GM12878 (cell line): Measurements from ENCODE around the gene CDCA8. TPM values are rescaled to one million over a fixed set of nuclear protein-coding genes. Genes with fewer than 3 reads are reported as not detected.

Experiments
- ATAC-seq: fragments of 200-7000 bp; cut with Tn5 transposase; 3 replicates; pipeline ENCODE4 v1.9.1; 2020; ENCODE audit warnings: mild to moderate bottlenecking, moderate library complexity
- BruUV-seq: library from RNA; stranded (reverse); fragments of 400-500 nt; replicated peaks from 2 replicates; lab custom pipeline; 2021; lab: Mats Ljungman, UMichigan
- CTCF ChIA-PET: fragments of 300-600 bp; sonication (Branson Sonifier 250); formaldehyde crosslinking; extraction: SDS; loops from one replicate; lab custom pipeline; 2021; ENCODE audit warnings: inconsistent platforms; lab: Yijun Ruan, JAX
- POLR2A ChIA-PET: fragments of 350-600 bp; formaldehyde crosslinking; extraction: SDS; loops from one replicate; lab custom pipeline; 2021; ENCODE audit warnings: inconsistent platforms; lab: Charles Lee
- RAD21 ChIA-PET: fragments of 300-600 bp; sonication (Branson Sonifier 250); formaldehyde crosslinking; loops from one replicate; lab custom pipeline; 2023; ENCODE audit warnings: antibody characterized with exemption; ENCODE audit not compliant: unreplicated experiment; lab: Charles Lee
- SMC1A ChIA-PET: fragments of 300-600 bp; sonication (Branson Sonifier 250); formaldehyde crosslinking; loops from one replicate; lab custom pipeline; 2023; ENCODE audit not compliant: unreplicated experiment, uncharacterized antibody; lab: Charles Lee
- DNase-seq: peaks from one replicate; pipeline ENCODE4 v3.0.0-alpha.2; 2011; ENCODE audit warnings: low read depth, low spot score
- FAIRE-seq: peaks from 3 replicates; lab custom pipeline; 2011; peaks lifted over from hg19 to GRCh38; lab: Jason Lieb, UNC
- H2AFZ ChIP-seq: 2 replicates; pipeline ENCODE4 v1.6.0; 2011; ENCODE audit warnings: low read depth, low read length, control low read depth; ENCODE audit not compliant: control insufficient read depth
- H3K27ac ChIP-seq: 2 replicates; pipeline ENCODE4 v1.5.1; 2011; ENCODE audit warnings: control low read depth; ENCODE audit not compliant: control insufficient read depth, insufficient read depth
- H3K27me3 ChIP-seq, 2 experiments: replicated peaks in 1 of 2; 2 replicates each; pipeline versions ENCODE4 v1.6.0 to v1.6.1; 2011; ENCODE audit warnings: low read length in 1 of 2; ENCODE audit not compliant: control insufficient read depth in 2 of 2, insufficient read depth in 2 of 2
- H3K36me3 ChIP-seq, 2 experiments: 2 replicates each; pipeline ENCODE4 v1.5.1; 2011; ENCODE audit warnings: low read length in 1 of 2; ENCODE audit not compliant: control insufficient read depth in 2 of 2, insufficient read depth in 2 of 2
- H3K4me1 ChIP-seq: 2 replicates; pipeline ENCODE4 v1.6.1; 2011; ENCODE audit warnings: mild to moderate bottlenecking, low read length, moderate library complexity, mixed read lengths; ENCODE audit not compliant: control insufficient read depth, insufficient read depth
- H3K4me2 ChIP-seq: 2 replicates; pipeline ENCODE4 v1.6.0; 2011; ENCODE audit warnings: control low read depth; ENCODE audit not compliant: control insufficient read depth, insufficient read depth
- H3K4me3 ChIP-seq: fragments of 200-600 bp; sonication (generic); 2 replicates; pipeline ENCODE4 v1.5.1; 2016
- H3K79me2 ChIP-seq: 2 replicates; pipeline ENCODE4 v1.6.0; 2011; ENCODE audit warnings: low read length; ENCODE audit not compliant: control insufficient read depth, insufficient read depth
- H3K9ac ChIP-seq: 2 replicates; pipeline ENCODE4 v1.8.0; 2011; ENCODE audit warnings: low read length, control low read depth, mixed read lengths; ENCODE audit not compliant: control insufficient read depth, insufficient read depth
- H3K9me3 ChIP-seq: replicated peaks from 3 replicates; pipeline ENCODE4 v1.5.1; 2011; ENCODE audit warnings: mild to moderate bottlenecking, low read length; ENCODE audit not compliant: control insufficient read depth, insufficient read depth
- H4K20me1 ChIP-seq: 2 replicates; pipeline ENCODE4 v1.6.0; 2011; ENCODE audit not compliant: control insufficient read depth, insufficient read depth
- ATF3 ChIP-seq: IDR thresholded peaks from 2 replicates; pipeline ENCODE4 v1.6.1; 2011; ENCODE audit warnings: low read depth, mild to moderate bottlenecking, low read length, moderate library complexity, borderline replicate concordance; ENCODE audit errors: extremely low read depth
- BHLHE40 ChIP-seq, 2 experiments: fragments of 450-650 bp in 1 of 2; IDR thresholded peaks; 2 replicates each; pipeline ENCODE4 v1.6.1; 2011 to 2017; ENCODE audit warnings: low read depth in 2 of 2, borderline replicate concordance in 1 of 2, improper control_type of control experiment in 1 of 2, low read length in 1 of 2, mild to moderate bottlenecking in 1 of 2
- E2F8 ChIP-seq: fragments of 450-650 bp; IDR thresholded peaks from 2 replicates; pipeline ENCODE4 v1.6.1; 2018; ENCODE audit warnings: mild to moderate bottlenecking, low read depth, moderate library complexity; ENCODE audit not compliant: partially characterized antibody
- FOXM1 ChIP-seq: IDR thresholded peaks from 2 replicates; pipeline ENCODE4 v1.6.1; 2012; ENCODE audit warnings: low read depth, mild to moderate bottlenecking, inconsistent platforms, low read length, moderate library complexity
- GABPA ChIP-seq: IDR thresholded peaks from 2 replicates; pipeline ENCODE4 v1.6.1; 2014; ENCODE audit warnings: antibody characterized with exemption, low read depth, mild to moderate bottlenecking, inconsistent platforms
- JUNB ChIP-seq: IDR thresholded peaks from 2 replicates; pipeline ENCODE4 v1.6.1; 2016; ENCODE audit warnings: antibody characterized with exemption, mild to moderate bottlenecking
- MEF2B ChIP-seq: fragments of 450-650 bp; IDR thresholded peaks from 2 replicates; pipeline ENCODE4 v1.6.1; 2018; ENCODE audit warnings: mild to moderate bottlenecking, moderate library complexity; ENCODE audit not compliant: partially characterized antibody, poor library complexity, severe bottlenecking
- MLLT1 ChIP-seq: fragments of 450-650 bp; IDR thresholded peaks from 2 replicates; pipeline ENCODE4 v1.6.1; 2016; ENCODE audit warnings: mild to moderate bottlenecking
- NRF1 ChIP-seq: conservative IDR thresholded peaks from 2 replicates; pipeline ENCODE4 v1.6.1; 2011; ENCODE audit warnings: mild to moderate bottlenecking, low read depth, low read length, improper control_type of control experiment
- POLR2A ChIP-seq: IDR thresholded peaks from 2 replicates; pipeline ENCODE4 v1.6.1; 2011; ENCODE audit warnings: low read depth, mild to moderate bottlenecking, low read length
- RFX5 ChIP-seq: IDR thresholded peaks from 2 replicates; pipeline ENCODE4 v1.6.1; 2011; ENCODE audit warnings: low read depth, low read length, improper control_type of control experiment
- SKIL ChIP-seq: fragments of 450-650 bp; IDR thresholded peaks from 2 replicates; pipeline ENCODE4 v1.6.1; 2017; ENCODE audit warnings: mild to moderate bottlenecking, low read depth, inconsistent platforms; ENCODE audit not compliant: poor library complexity, severe bottlenecking
- SREBF1 ChIP-seq: IDR thresholded peaks from 2 replicates; pipeline ENCODE4 v1.6.1; 2012; ENCODE audit warnings: mild to moderate bottlenecking, low read length
- SUZ12 ChIP-seq: fragments of 200-600 bp; sonication (generic); IDR thresholded peaks from one replicate; pipeline ENCODE4 v1.6.1; 2018; ENCODE audit warnings: antibody characterized with exemption, mild to moderate bottlenecking; ENCODE audit not compliant: unreplicated experiment
- TAF1 ChIP-seq: IDR thresholded peaks from 2 replicates; pipeline ENCODE4 v1.6.1; 2011; ENCODE audit warnings: mild to moderate bottlenecking, low read depth, low read length, borderline replicate concordance
- TCF7 ChIP-seq: IDR thresholded peaks from 2 replicates; pipeline ENCODE4 v1.6.1; 2014; ENCODE audit warnings: antibody characterized with exemption, borderline replicate concordance
- WGBS: methylation state at CpG from one replicate; pipeline ENCODE4 v1.1.6; 2016; ENCODE audit warnings: low lambda C conversion rate; ENCODE audit not compliant: insufficient replicate concordance, insufficient coverage; ENCODE audit errors: missing lambda C conversion rate; 5-methylcytosine and 5-hydroxymethylcytosine counted together
- in situ Hi-C: fragments of 300-500 bp; cut with MboI; formaldehyde crosslinking; loops from 9 replicates; pipeline ENCODE4 v1.14.3; 2018; ENCODE audit warnings: mixed read lengths
- intact Hi-C: fragments of 100-400 bp; cut with micrococcal nuclease; formaldehyde crosslinking; loops from one replicate; pipeline ENCODE4 v1.14.2; 2022; ENCODE audit not compliant: unreplicated experiment
- polyA plus RNA-seq, 11 experiments: library from polyadenylated mRNA; depleted of rRNA in 4 of 11; unstranded in 6 of 11; stranded (reverse) in 5 of 11; fragments of >200 nt; fragmentation: Nextera tagmentation in 4 of 11; fragmentation: Illumina TruSeq in 1 of 11; extraction: Ambion mirVana in 4 of 11; extraction: Trizol in 1 of 11; gene quantifications; 1 replicate in 1 of 11; 2 replicates in 10 of 11; pipeline versions ENCODE4 v1.2.1 to v1.2.3, GENCODE V29; 2011 to 2016; ENCODE audit warnings: inconsistent platforms in 2 of 11, missing spikeins in 2 of 11, low read depth in 1 of 11
- total RNA-seq, 4 experiments: library from RNA; depleted of rRNA in 3 of 4; stranded (reverse); fragments of >200 nt in 3 of 4; fragmentation: Illumina TruSeq in 1 of 4; extraction: Trizol in 1 of 4; gene quantifications; 2 replicates each; pipeline versions ENCODE4 v1.2.1 to v1.2.3, GENCODE V29; 2013 to 2021

Gene CDCA8
- total and polyA plus RNA-seq, 10 of the 15 experiments (the other 5 are each of a cell fraction or from before 2014, with no cell fraction given) = 21.3 to 98.1 (median 61.4) TPM

- DNase-seq (no peak), ATAC-seq (no peak), FAIRE-seq (no peak)
- 47% methylated on average over 6 of the region's 6 CpGs for WGBS
- Histone ChIP-seq H3K36me3 (no peaks in the 10 kb centered on the region), H3K4me2 (no peak overlapping the region), H3K4me3 (no peak overlapping the region), H3K9ac (no peak overlapping the region), H3K27me3 (peaks cover 0 to 1% of the 10 kb centered on the region in 2 experiments; a peak in 1 of 4 replicates), H2AFZ (no peak overlapping the region), H3K79me2 (no peaks in the 10 kb centered on the region), H3K9me3 (no peaks in the 10 kb centered on the region), H3K4me1 (no peaks in the 10 kb centered on the region), H3K27ac (no peak overlapping the region), H4K20me1 (no peaks in the 10 kb centered on the region)
- in situ Hi-C loops = no loop called here
- BruUV-seq = no TSS peak
- SMC1A ChIA-PET = interaction anchor here (0.6 to 1.1 kb wide), 2 partner anchors 44 to 290 kb away, joined by 3 read pairs; no protein-coding TSS in a partner anchor
- CTCF ChIA-PET = no interaction called here
- intact Hi-C loops = no loop called here
- no peak for TF ChIP-seq GABPA
- no peak for TF ChIP-seq BHLHE40 (IDR thresholded peaks at IDR 0.05; ENCODE audit: borderline replicate concordance in 1 of 2, low read depth in 2 of 2, low read length in 1 of 2)
- no peak for TF ChIP-seq SUZ12
- TF ChIP-seq RFX5 = no peak
- no peak for TF ChIP-seq TCF7
- no peak for TF ChIP-seq MLLT1
- TF ChIP-seq NRF1 = no peak
- no peak for TF ChIP-seq TAF1
- no peak for TF ChIP-seq ATF3
- no peak for TF ChIP-seq POLR2A
- no peak for TF ChIP-seq SKIL
- no peak for TF ChIP-seq MEF2B
- TF ChIP-seq SREBF1 = no peak
- TF ChIP-seq JUNB = no peak
- no peak for TF ChIP-seq E2F8
- TF ChIP-seq FOXM1 = no peak
- RAD21 ChIA-PET = no interaction called here
- POLR2A ChIA-PET = interaction anchor here (0.6 kb wide), 1 partner anchor 137 kb away, joined by 3 read pairs; no protein-coding TSS in a partner anchor
Observed at GRCh38 chr1:37724575-37724974, 32.3 kb downstream of the CDCA8 start.
